ENCODE data around the gene C1QBP.
"Not testable (repeated sequence)": the region's sequence is repeated elsewhere in the genome, so short reads cannot be mapped to it uniquely, and the experiment has no call there.

Gene C1QBP

GRCh38 chr17:5431949-5432556 lies 6.9 kb downstream of the C1QBP start:
- DNase-seq, result no peak

- not testable (repeated sequence) for DNase-seq
Observed at GRCh38 chr17:5431234-5431633, 7.7 kb downstream of the C1QBP start.

- DNase-seq, result no peak
Observed at GRCh38 chr17:5430413-5430999, 8.4 kb downstream of the C1QBP start.

GRCh38 chr17:5429191-5429887 lies 9.6 kb downstream of the C1QBP start:
- DNase-seq, result no peak

GRCh38 chr17:5425826-5426225 lies 13.1 kb downstream of the C1QBP start:
- no peak for DNase-seq

GRCh38 chr17:5424909-5425308 lies 14.0 kb downstream of the C1QBP start:
- DNase-seq, result no peak

GRCh38 chr17:5422505-5422904 lies 16.4 kb downstream of the C1QBP start:
- no peak for DNase-seq

- peak; percentile 90 for DNase-seq
Observed at GRCh38 chr17:5419959-5420653, 18.8 kb downstream of the C1QBP start, which contains the start of gene RPAIN. RPAIN (plus strand) TSS chr17:5420182; CDS start chr17:5420211, 29 bp downstream.

- peak; percentile 99 for DNase-seq
Observed at GRCh38 chr17:5419356-5419958, 19.5 kb downstream of the C1QBP start, which contains the start of gene NUP88. NUP88 (minus strand) TSS chr17:5419662; CDS start chr17:5419650, 12 bp downstream.

- DNase-seq, result no peak
Observed at GRCh38 chr17:5418858-5419355, 20.0 kb downstream of the C1QBP start.

- DNase-seq, result no peak
Observed at GRCh38 chr17:5416901-5417300, 22.1 kb downstream of the C1QBP start.

- DNase-seq, result no peak
Observed at GRCh38 chr17:5413682-5414081, 25.3 kb downstream of the C1QBP start.

GRCh38 chr17:5410594-5411272 lies 28.2 kb downstream of the C1QBP start:
- no peak for DNase-seq

GRCh38 chr17:5408186-5408585 lies 30.8 kb downstream of the C1QBP start:
- DNase-seq, result no peak

- no peak for DNase-seq
Observed at GRCh38 chr17:5405400-5405799, 33.6 kb downstream of the C1QBP start.

- no peak for DNase-seq
Observed at GRCh38 chr17:5399767-5400166, 39.2 kb downstream of the C1QBP start.

GRCh38 chr17:5396612-5397011 lies 42.3 kb downstream of the C1QBP start:
- DNase-seq, result no peak

GRCh38 chr17:5391678-5392077 lies 47.3 kb downstream of the C1QBP start:
- DNase-seq, result no peak

All from femur (tissue), 1 donor.